Astrocyte (in vitro differentiated cells and primary cell): ENCODE measurements around the gene SUN2. TPM values are rescaled to one million over a fixed set of nuclear protein-coding genes. Genes with fewer than 3 reads are reported as not detected.

Source experiments
- DNase-seq: peaks from one replicate; pipeline ENCODE4 v3.0.0-alpha.2; 2010; ENCODE audit warnings: low read depth
- FAIRE-seq: peaks from 2 replicates; lab custom pipeline; 2011; peaks lifted over from hg19 to GRCh38; lab: Jason Lieb, UNC
- H2AFZ ChIP-seq: 2 replicates; pipeline ENCODE4 v1.6.0; 2012; ENCODE audit warnings: low read depth, low read length, inconsistent platforms
- H3K27ac ChIP-seq: 2 replicates; pipeline ENCODE4 v1.5.1; 2011; ENCODE audit warnings: low read depth, low read length, inconsistent platforms
- H3K27me3 ChIP-seq: 2 replicates; pipeline ENCODE4 v1.6.0; 2011; ENCODE audit warnings: low read length, inconsistent platforms; ENCODE audit not compliant: insufficient read depth
- H3K36me3 ChIP-seq: 2 replicates; pipeline ENCODE4 v1.5.1; 2011; ENCODE audit warnings: low read length, inconsistent platforms; ENCODE audit not compliant: insufficient read depth
- H3K4me1 ChIP-seq: 2 replicates; pipeline ENCODE4 v1.5.1; 2011; ENCODE audit warnings: low read length, inconsistent platforms; ENCODE audit not compliant: insufficient read depth
- H3K4me2 ChIP-seq: 2 replicates; pipeline ENCODE4 v1.6.0; 2012; ENCODE audit warnings: low read length, inconsistent platforms
- H3K4me3 ChIP-seq: 2 replicates; pipeline ENCODE4 v1.5.1; 2011; ENCODE audit warnings: low read depth, mild to moderate bottlenecking, low read length, inconsistent platforms; ENCODE audit not compliant: insufficient read depth
- H3K79me2 ChIP-seq: 2 replicates; pipeline ENCODE4 v1.6.0; 2012; ENCODE audit warnings: mild to moderate bottlenecking, low read length, inconsistent platforms; ENCODE audit not compliant: insufficient read depth
- H3K9ac ChIP-seq: 2 replicates; pipeline ENCODE4 v1.6.0; 2012; ENCODE audit warnings: mild to moderate bottlenecking, low read length, inconsistent platforms
- H3K9me3 ChIP-seq: 2 replicates; pipeline ENCODE4 v1.5.1; 2012; ENCODE audit warnings: low read depth, mild to moderate bottlenecking, low read length, inconsistent platforms; ENCODE audit not compliant: insufficient read depth
- H4K20me1 ChIP-seq: 2 replicates; pipeline ENCODE4 v1.6.0; 2012; ENCODE audit warnings: low read length, inconsistent platforms; ENCODE audit not compliant: insufficient read depth
- H3K27ac Mint-ChIP-seq: one replicate; pipeline ENCODE4 v1.8.0; 2021; ENCODE audit warnings: mild to moderate bottlenecking, mixed read lengths; ENCODE audit not compliant: unreplicated experiment
- H3K27me3 Mint-ChIP-seq: one replicate; pipeline ENCODE4 v1.8.0; 2021; ENCODE audit warnings: low read depth, mixed read lengths; ENCODE audit not compliant: unreplicated experiment
- H3K36me3 Mint-ChIP-seq: one replicate; pipeline ENCODE4 v1.8.0; 2021; ENCODE audit warnings: low read depth, mixed read lengths; ENCODE audit not compliant: unreplicated experiment
- H3K4me1 Mint-ChIP-seq: one replicate; pipeline ENCODE4 v1.8.0; 2021; ENCODE audit warnings: low read depth, mixed read lengths; ENCODE audit not compliant: unreplicated experiment
- H3K4me3 Mint-ChIP-seq: one replicate; pipeline ENCODE4 v1.8.0; 2021; ENCODE audit warnings: mild to moderate bottlenecking, moderate library complexity, mixed read lengths; ENCODE audit not compliant: unreplicated experiment
- H3K9me3 Mint-ChIP-seq: one replicate; pipeline ENCODE4 v1.8.0; 2021; ENCODE audit warnings: mild to moderate bottlenecking, mixed read lengths; ENCODE audit not compliant: unreplicated experiment
- EZH2 ChIP-seq: IDR thresholded peaks from 2 replicates; pipeline ENCODE4 v1.6.1; 2012; ENCODE audit warnings: mild to moderate bottlenecking, low read length, inconsistent platforms; ENCODE audit not compliant: insufficient read depth
- total RNA-seq: library from RNA; stranded (reverse); gene quantifications from 2 replicates; pipeline ENCODE4 v1.2.1, GENCODE V29; 2021
- TF ChIP-seq, protein P1 (sequence below): IDR thresholded peaks from 2 replicates; pipeline ENCODE4 v1.5.1; 2011; ENCODE audit warnings: low read depth, mild to moderate bottlenecking, inconsistent platforms, low read length, moderate library complexity; ENCODE audit not compliant: insufficient read depth

The SUN2 gene
- total RNA-seq, 1 donor from 2014 or later = 46.5 TPM

GRCh38 chr22:38774496-38775166 lies 18.8 kb upstream of the SUN2 start:
- no peak for DNase-seq
- Histone ChIP-seq H4K20me1 (no peaks in the 10 kb centered on the region), H3K9ac (no peak overlapping the region), H3K4me2 (no peak overlapping the region), H3K9me3 (no peaks in the 10 kb centered on the region), H3K36me3 (no peaks in the 10 kb centered on the region), H3K27ac (no peak overlapping the region), H3K79me2 (no peaks in the 10 kb centered on the region), H3K27me3 (no peaks in the 10 kb centered on the region), H3K4me1 (no peaks in the 10 kb centered on the region), H2AFZ (no peak overlapping the region), H3K4me3 (no peak overlapping the region)
- Mint-ChIP-seq H3K27ac (no peak overlapping the region), H3K4me3 (no peak overlapping the region), H3K27me3 (peaks cover 15% of the 10 kb centered on the region), H3K9me3 (no peaks in the 10 kb centered on the region), H3K36me3 (peaks cover 5% of the 10 kb centered on the region), H3K4me1 (no peaks in the 10 kb centered on the region)
- TF ChIP-seq, protein P1, sequence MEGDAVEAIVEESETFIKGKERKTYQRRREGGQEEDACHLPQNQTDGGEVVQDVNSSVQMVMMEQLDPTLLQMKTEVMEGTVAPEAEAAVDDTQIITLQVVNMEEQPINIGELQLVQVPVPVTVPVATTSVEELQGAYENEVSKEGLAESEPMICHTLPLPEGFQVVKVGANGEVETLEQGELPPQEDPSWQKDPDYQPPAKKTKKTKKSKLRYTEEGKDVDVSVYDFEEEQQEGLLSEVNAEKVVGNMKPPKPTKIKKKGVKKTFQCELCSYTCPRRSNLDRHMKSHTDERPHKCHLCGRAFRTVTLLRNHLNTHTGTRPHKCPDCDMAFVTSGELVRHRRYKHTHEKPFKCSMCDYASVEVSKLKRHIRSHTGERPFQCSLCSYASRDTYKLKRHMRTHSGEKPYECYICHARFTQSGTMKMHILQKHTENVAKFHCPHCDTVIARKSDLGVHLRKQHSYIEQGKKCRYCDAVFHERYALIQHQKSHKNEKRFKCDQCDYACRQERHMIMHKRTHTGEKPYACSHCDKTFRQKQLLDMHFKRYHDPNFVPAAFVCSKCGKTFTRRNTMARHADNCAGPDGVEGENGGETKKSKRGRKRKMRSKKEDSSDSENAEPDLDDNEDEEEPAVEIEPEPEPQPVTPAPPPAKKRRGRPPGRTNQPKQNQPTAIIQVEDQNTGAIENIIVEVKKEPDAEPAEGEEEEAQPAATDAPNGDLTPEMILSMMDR = no peak
- TF ChIP-seq EZH2 = no peak
- no peak for FAIRE-seq

- no peaks in the 10 kb centered on the region for H3K9me3 ChIP-seq
- H3K27ac ChIP-seq = no peak overlapping the region
- DNase-seq (no peak), FAIRE-seq (no peak)
- Mint-ChIP-seq H3K4me1 (no peaks in the 10 kb centered on the region), H3K36me3 (no peaks in the 10 kb centered on the region), H3K27me3 (peaks cover 17% of the 10 kb centered on the region), H3K27ac (peak overlapping the region; percentile 28), H3K4me3 (no peak overlapping the region), H3K9me3 (no peaks in the 10 kb centered on the region)
- H3K4me2 ChIP-seq = no peak overlapping the region
- no peak overlapping the region for H2AFZ ChIP-seq
- H3K4me1 ChIP-seq = no peaks in the 10 kb centered on the region
- H3K36me3 ChIP-seq = no peaks in the 10 kb centered on the region
- H3K4me3 ChIP-seq = no peak overlapping the region
- no peak overlapping the region for H3K9ac ChIP-seq
- H4K20me1 ChIP-seq = no peaks in the 10 kb centered on the region
- TF ChIP-seq, protein P1 = no peak
- TF ChIP-seq EZH2 = no peak
- no peaks in the 10 kb centered on the region for H3K79me2 ChIP-seq
- H3K27me3 ChIP-seq = no peaks in the 10 kb centered on the region
These were observed 17.7 kb upstream of the SUN2 start for GRCh38 chr22:38773363-38773946.

DNA sequence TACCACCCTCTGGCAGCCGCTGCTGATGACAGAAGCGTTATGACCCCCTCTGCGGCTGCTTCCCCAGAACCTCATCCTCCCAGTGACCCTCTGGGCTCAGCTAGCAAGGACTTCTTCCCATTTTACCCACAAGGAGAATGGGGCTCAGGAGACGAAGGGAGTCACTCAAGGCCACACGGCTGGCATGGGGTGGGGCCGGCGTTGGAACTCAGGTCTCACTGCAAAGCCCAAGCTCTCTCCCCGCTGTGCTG lies 16.8 kb upstream of the SUN2 start:
- FAIRE-seq (no peak), DNase-seq (no peak)
- Histone ChIP-seq H3K4me3 (no peak overlapping the region), H3K36me3 (no peaks in the 10 kb centered on the region), H4K20me1 (no peaks in the 10 kb centered on the region), H3K4me1 (no peaks in the 10 kb centered on the region), H3K4me2 (no peak overlapping the region), H2AFZ (no peak overlapping the region), H3K9ac (no peak overlapping the region), H3K9me3 (no peaks in the 10 kb centered on the region), H3K79me2 (no peaks in the 10 kb centered on the region), H3K27me3 (no peaks in the 10 kb centered on the region), H3K27ac (no peak overlapping the region)
- Mint-ChIP-seq H3K4me1 (no peaks in the 10 kb centered on the region), H3K36me3 (no peaks in the 10 kb centered on the region), H3K27ac (no peak overlapping the region), H3K9me3 (no peaks in the 10 kb centered on the region), H3K27me3 (peaks cover 13% of the 10 kb centered on the region), H3K4me3 (no peak overlapping the region)
- TF ChIP-seq, protein P1 = no peak
- TF ChIP-seq EZH2 = no peak
